Peyer's patch (tissue), 4 donors: Measurements from ENCODE around the gene MOK.

ENCODE experiments used
- POLR2A ChIP-seq, 2 donors: fragments of 450-650 bp; IDR thresholded peaks; one replicate each; pipeline ENCODE4 v1.5.1; 2017; ENCODE audit warnings: antibody characterized with exemption in 2 of 2, mild to moderate bottlenecking in 2 of 2, moderate library complexity in 2 of 2
- TF ChIP-seq, protein P1 (sequence below), 6 experiments: fragments of 450-650 bp in 4 of 6; fragments of 200-600 bp in 2 of 6; sonication (generic) in 1 of 6; IDR thresholded peaks; one replicate each; pipeline ENCODE4 v1.5.1; 2017 to 2019; ENCODE audit warnings: antibody characterized with exemption in 6 of 6, mild to moderate bottlenecking in 3 of 6, moderate library complexity in 1 of 6

- TF ChIP-seq, protein P1, sequence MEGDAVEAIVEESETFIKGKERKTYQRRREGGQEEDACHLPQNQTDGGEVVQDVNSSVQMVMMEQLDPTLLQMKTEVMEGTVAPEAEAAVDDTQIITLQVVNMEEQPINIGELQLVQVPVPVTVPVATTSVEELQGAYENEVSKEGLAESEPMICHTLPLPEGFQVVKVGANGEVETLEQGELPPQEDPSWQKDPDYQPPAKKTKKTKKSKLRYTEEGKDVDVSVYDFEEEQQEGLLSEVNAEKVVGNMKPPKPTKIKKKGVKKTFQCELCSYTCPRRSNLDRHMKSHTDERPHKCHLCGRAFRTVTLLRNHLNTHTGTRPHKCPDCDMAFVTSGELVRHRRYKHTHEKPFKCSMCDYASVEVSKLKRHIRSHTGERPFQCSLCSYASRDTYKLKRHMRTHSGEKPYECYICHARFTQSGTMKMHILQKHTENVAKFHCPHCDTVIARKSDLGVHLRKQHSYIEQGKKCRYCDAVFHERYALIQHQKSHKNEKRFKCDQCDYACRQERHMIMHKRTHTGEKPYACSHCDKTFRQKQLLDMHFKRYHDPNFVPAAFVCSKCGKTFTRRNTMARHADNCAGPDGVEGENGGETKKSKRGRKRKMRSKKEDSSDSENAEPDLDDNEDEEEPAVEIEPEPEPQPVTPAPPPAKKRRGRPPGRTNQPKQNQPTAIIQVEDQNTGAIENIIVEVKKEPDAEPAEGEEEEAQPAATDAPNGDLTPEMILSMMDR (IDR thresholded peaks at IDR 0.05): no peak
- TF ChIP-seq POLR2A (IDR thresholded peaks at IDR 0.05): no peak
Measured at GRCh38 chr14:102241147-102241546, 63.8 kb downstream of the MOK start.
